ENCODE data around the gene L3MBTL3. TPM values are rescaled to one million over a fixed set of nuclear protein-coding genes. Genes with fewer than 3 reads are reported as not detected.

L3MBTL3 gene
- total RNA-seq, 1 experiment from 2014 or later, result 4.7 TPM

DNA sequence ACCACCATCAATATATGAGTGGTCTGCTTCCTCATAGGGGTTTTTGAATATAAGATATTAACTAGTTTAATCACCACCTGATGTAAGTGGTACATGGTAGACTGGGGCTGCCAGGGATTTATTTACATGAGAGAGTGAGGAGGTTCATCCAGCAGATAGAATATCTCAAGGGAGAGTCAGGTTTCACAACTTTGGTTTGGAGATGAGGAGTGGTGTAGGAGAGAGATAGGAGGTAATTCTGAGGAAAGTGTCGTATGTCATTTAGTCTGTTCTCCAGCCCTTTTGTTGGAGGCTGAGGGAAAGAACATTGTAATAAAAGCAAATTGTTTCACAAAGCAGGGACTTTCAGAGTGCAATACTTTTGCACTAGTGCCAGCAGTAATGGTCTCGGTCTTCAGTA is 16.8 kb downstream of the L3MBTL3 start:
- Histone ChIP-seq H3K4me2 (ENCODE audit: insufficient read depth, insufficient read length, low read length) (no peak overlapping the region), H4K5ac (ENCODE audit: insufficient read length, low read depth, low read length) (no peak overlapping the region), H3K18ac (ENCODE audit: insufficient read length, low read depth, low read length) (no peak overlapping the region), H3K4me1 (ENCODE audit: insufficient read depth, low read length) (no peaks in the 10 kb centered on the region; the same call in 1 of the 2 replicates), H3K9me3 (ENCODE audit: control insufficient read depth, low read depth, low read length) (no peaks in the 10 kb centered on the region), H3K27ac (ENCODE audit: insufficient read length, low read depth, low read length) (no peak overlapping the region), H4K20me1 (ENCODE audit: control insufficient read depth, insufficient read depth, insufficient read length) (no peaks in the 10 kb centered on the region), H3K4ac (ENCODE audit: low read depth, low read length) (no peak overlapping the region), H3K27me3 (ENCODE audit: insufficient read depth, low read length) (no peaks in the 10 kb centered on the region), H2AFZ (ENCODE audit: low read length) (no peak overlapping the region), H3K14ac (ENCODE audit: insufficient read depth, low read length) (no peak overlapping the region), H2BK20ac (ENCODE audit: low read depth, low read length, poor library complexity, severe bottlenecking) (no peak overlapping the region), H3K23me2 (ENCODE audit: insufficient read length, low read depth, low read length, poor library complexity, severe bottlenecking) (no peaks in the 10 kb centered on the region), H3K23ac (ENCODE audit: insufficient read length, low read depth, low read length) (no peak overlapping the region), H3K79me2 (ENCODE audit: insufficient read depth, low read length) (no peaks in the 10 kb centered on the region), H3T11ph (ENCODE audit: low read length) (no peak overlapping the region), H2BK5ac (ENCODE audit: insufficient read length, low read length) (no peak overlapping the region), H3K9ac (ENCODE audit: extremely low read depth, insufficient read length, low read length) (no peak overlapping the region), H2BK15ac (ENCODE audit: low read depth, low read length) (no peak overlapping the region), H3K79me1 (ENCODE audit: insufficient read depth, low read depth, low read length, poor library complexity, severe bottlenecking) (peaks cover 3% of the 10 kb centered on the region), H4K8ac (replicated peaks; ENCODE audit: insufficient read length, low read depth, low read length) (no peak overlapping the region), H2BK120ac (ENCODE audit: low read depth, low read length, poor library complexity, severe bottlenecking) (no peak overlapping the region), H2AK5ac (ENCODE audit: insufficient read length, low read length) (no peak overlapping the region), H2BK12ac (ENCODE audit: insufficient read length, low read depth, low read length) (no peak overlapping the region), H3K56ac (ENCODE audit: insufficient read length, low read depth, low read length) (no peak overlapping the region), H4K91ac (ENCODE audit: insufficient read length, low read depth, low read length) (no peak overlapping the region)
- H3K27me3 Mint-ChIP-seq (ENCODE audit: low read depth), result no peaks in the 10 kb centered on the region
- peaks cover 2 to 8% (median 5%) of the 10 kb centered on the region in 3 experiments; a peak in 4 of 7 replicates for H3K36me3 Mint-ChIP-seq (ENCODE audit: insufficient read depth in 1 of 3, low read depth in 3 of 3)
- H3K4me1 Mint-ChIP-seq, result peaks cover 3 to 15% of the 10 kb centered on the region in 2 experiments
- H3K4me3 Mint-ChIP-seq, result no peak overlapping the region
- no peaks in the 10 kb centered on the region for H3K9me3 Mint-ChIP-seq
- TF ChIP-seq, protein P1, sequence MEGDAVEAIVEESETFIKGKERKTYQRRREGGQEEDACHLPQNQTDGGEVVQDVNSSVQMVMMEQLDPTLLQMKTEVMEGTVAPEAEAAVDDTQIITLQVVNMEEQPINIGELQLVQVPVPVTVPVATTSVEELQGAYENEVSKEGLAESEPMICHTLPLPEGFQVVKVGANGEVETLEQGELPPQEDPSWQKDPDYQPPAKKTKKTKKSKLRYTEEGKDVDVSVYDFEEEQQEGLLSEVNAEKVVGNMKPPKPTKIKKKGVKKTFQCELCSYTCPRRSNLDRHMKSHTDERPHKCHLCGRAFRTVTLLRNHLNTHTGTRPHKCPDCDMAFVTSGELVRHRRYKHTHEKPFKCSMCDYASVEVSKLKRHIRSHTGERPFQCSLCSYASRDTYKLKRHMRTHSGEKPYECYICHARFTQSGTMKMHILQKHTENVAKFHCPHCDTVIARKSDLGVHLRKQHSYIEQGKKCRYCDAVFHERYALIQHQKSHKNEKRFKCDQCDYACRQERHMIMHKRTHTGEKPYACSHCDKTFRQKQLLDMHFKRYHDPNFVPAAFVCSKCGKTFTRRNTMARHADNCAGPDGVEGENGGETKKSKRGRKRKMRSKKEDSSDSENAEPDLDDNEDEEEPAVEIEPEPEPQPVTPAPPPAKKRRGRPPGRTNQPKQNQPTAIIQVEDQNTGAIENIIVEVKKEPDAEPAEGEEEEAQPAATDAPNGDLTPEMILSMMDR (conservative IDR thresholded peaks at IDR 0.05), result no peak
- H3K27ac Mint-ChIP-seq, result no peak overlapping the region
- DNase-seq, result no peak
- WGBS (ENCODE audit: extremely low coverage, insufficient read length, low lambda C conversion rate), result no CpG with 5 or more reads among the region's 2 CpGs
